ENCODE measurements around the gene CEP57L1.

Gene CEP57L1

GRCh38 chr6:109197061-109197460, 101.8 kb downstream of the CEP57L1 start:
- no peak overlapping the region for H3K4me3 ChIP-seq (ENCODE audit: low read length)
- H3K27ac ChIP-seq (ENCODE audit: low read length) = peak overlapping the region; percentile 30; the same call in 1 of the 2 replicates
- no peak overlapping the region for H2AFZ ChIP-seq (ENCODE audit: low read length)
- TF ChIP-seq EZH2 (optimal IDR thresholded peaks at IDR 0.05; ENCODE audit: low read depth, low read length) (no peak), CTCF (IDR thresholded peaks at IDR 0.05; ENCODE audit: low read length) (no peak), EZH2phosphoT487 (IDR thresholded peaks at IDR 0.05; ENCODE audit: low read length) (no peak)
- no peaks in the 10 kb centered on the region for H3K27me3 ChIP-seq (replicated peaks; ENCODE audit: insufficient read depth, low read length)
- peak overlapping the region; percentile 4; the same call in 1 of the 2 replicates for H3K4me2 ChIP-seq (ENCODE audit: low read depth, low read length)
- DNase-seq = peak; percentile 51
- no peak overlapping the region for H3K9ac ChIP-seq (ENCODE audit: low read length)
- no peaks in the 10 kb centered on the region for H3K9me2 ChIP-seq (replicated peaks; ENCODE audit: insufficient read depth, low read length)
- peaks cover 11% of the 10 kb centered on the region; the same call in 1 of the 2 replicates for H3F3A ChIP-seq (ENCODE audit: insufficient read depth, low read length)
- peaks cover 20% of the 10 kb centered on the region; the same call in 1 of the 2 replicates for H3K4me1 ChIP-seq (ENCODE audit: low read length)
- no peaks in the 10 kb centered on the region for H3K9me3 ChIP-seq (replicated peaks; ENCODE audit: insufficient read depth, low read length)
- no peaks in the 10 kb centered on the region for H3K79me2 ChIP-seq (ENCODE audit: low read length)
- H3K36me3 ChIP-seq (replicated peaks; ENCODE audit: insufficient read depth, low read length) = no peaks in the 10 kb centered on the region
- no peaks in the 10 kb centered on the region for H4K20me1 ChIP-seq (ENCODE audit: insufficient read depth, low read length)

- no peak for DNase-seq
- Histone ChIP-seq H3F3A (ENCODE audit: insufficient read depth, low read length) (0 out of 2 replicates have a peak, but pooled peaks cover under 1% of the 10 kb centered on the region), H2AFZ (ENCODE audit: low read length) (no peak overlapping the region), H3K27ac (ENCODE audit: low read length) (no peak overlapping the region), H3K9me2 (replicated peaks; ENCODE audit: insufficient read depth, low read length) (no peaks in the 10 kb centered on the region), H4K20me1 (ENCODE audit: insufficient read depth, low read length) (no peaks in the 10 kb centered on the region), H3K4me1 (ENCODE audit: low read length) (peaks cover 3% of the 10 kb centered on the region; the same call in 1 of the 2 replicates), H3K36me3 (replicated peaks; ENCODE audit: insufficient read depth, low read length) (no peaks in the 10 kb centered on the region), H3K9me3 (replicated peaks; ENCODE audit: insufficient read depth, low read length) (no peaks in the 10 kb centered on the region), H3K9ac (ENCODE audit: low read length) (no peak overlapping the region), H3K4me2 (ENCODE audit: low read depth, low read length) (no peak overlapping the region), H3K79me2 (ENCODE audit: low read length) (no peaks in the 10 kb centered on the region), H3K27me3 (replicated peaks; ENCODE audit: insufficient read depth, low read length) (no peaks in the 10 kb centered on the region), H3K4me3 (ENCODE audit: low read length) (no peak overlapping the region)
- TF ChIP-seq EZH2phosphoT487 (IDR thresholded peaks at IDR 0.05; ENCODE audit: low read length) (no peak), CTCF (IDR thresholded peaks at IDR 0.05; ENCODE audit: low read length) (no peak), EZH2 (optimal IDR thresholded peaks at IDR 0.05; ENCODE audit: low read depth, low read length) (no peak)
Observed at GRCh38 chr6:109202409-109203264, 107.3 kb downstream of the CEP57L1 start.

DNA sequence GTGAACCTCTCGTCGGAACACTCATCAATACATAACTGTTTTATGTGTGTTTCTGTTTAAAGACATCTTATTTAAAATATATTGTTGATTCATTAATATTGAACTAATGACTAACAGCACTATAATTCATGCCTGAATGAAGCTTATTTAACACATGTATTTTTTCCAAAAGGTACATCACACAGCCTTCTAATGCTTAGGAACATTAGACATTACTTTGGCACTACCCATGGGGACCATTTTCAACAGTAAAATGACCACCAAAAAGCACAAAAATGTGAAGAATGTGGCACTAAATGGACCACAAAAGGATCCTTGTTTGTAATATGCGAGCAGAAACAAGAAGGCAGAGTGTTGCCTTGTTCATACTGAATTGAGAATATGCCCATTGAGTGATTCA, 109.2 kb downstream of the CEP57L1 start:
- Histone ChIP-seq H3K9me3 (replicated peaks; ENCODE audit: insufficient read depth, low read length) (no peaks in the 10 kb centered on the region), H3K9me2 (replicated peaks; ENCODE audit: insufficient read depth, low read length) (no peaks in the 10 kb centered on the region), H3K79me2 (ENCODE audit: low read length) (no peaks in the 10 kb centered on the region), H3K27me3 (replicated peaks; ENCODE audit: insufficient read depth, low read length) (no peaks in the 10 kb centered on the region), H3K27ac (ENCODE audit: low read length) (no peak overlapping the region), H3K4me1 (ENCODE audit: low read length) (no peaks in the 10 kb centered on the region), H3K4me2 (ENCODE audit: low read depth, low read length) (no peak overlapping the region), H2AFZ (ENCODE audit: low read length) (no peak overlapping the region), H3K4me3 (ENCODE audit: low read length) (no peak overlapping the region), H3K36me3 (replicated peaks; ENCODE audit: insufficient read depth, low read length) (no peaks in the 10 kb centered on the region), H3F3A (ENCODE audit: insufficient read depth, low read length) (no peaks in the 10 kb centered on the region), H4K20me1 (ENCODE audit: insufficient read depth, low read length) (no peaks in the 10 kb centered on the region), H3K9ac (ENCODE audit: low read length) (no peak overlapping the region)
- TF ChIP-seq CTCF (IDR thresholded peaks at IDR 0.05; ENCODE audit: low read length) = no peak
- no peak for DNase-seq
